NOMO-1 treated with dmso at 0.1 percent for 144 hours (cell line): ENCODE results near the gene SPINK4.

Source experiments
- DNase-seq: peaks from one replicate; lab custom pipeline; 2025; ENCODE audit not compliant: unreplicated experiment; lab: John Stamatoyannopoulos, UW

The SPINK4 gene

DNA sequence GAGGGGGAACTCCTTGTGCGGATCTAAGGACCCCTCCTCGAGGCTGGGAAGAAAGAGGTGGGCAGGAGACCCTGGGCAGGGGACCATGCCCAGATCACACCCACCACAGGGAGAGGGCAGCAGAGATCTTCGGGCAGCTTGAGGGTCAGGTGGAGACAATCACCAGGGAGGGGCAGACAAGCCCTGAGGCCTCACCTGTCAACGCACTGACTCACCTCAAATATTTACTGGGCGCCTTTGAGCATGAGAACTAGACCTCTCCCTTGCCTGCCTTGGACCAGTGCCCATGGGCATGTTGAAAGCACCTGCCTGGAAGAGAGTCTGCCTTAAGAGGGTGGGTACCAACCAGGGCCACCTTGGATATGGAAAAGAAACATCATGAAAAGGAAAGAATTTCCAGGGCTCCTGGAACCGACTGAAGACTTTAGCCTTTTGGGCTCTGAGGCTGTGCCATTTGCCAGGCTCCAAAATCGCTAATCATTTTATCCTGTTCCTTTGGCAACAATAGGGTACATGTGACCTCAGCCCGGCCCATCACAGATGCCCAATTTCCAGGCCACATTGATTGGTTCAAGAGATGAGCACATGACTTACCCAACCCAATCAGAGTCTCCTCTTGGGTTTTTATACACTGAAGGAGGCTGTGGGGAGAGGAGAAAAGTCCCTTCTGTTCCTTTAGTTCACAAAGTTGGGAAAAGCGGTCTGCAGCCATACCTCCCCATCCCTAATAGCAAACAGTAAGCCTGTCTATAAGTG, 10.4 kb upstream of the SPINK4 start:
- DNase-seq: no peak

GRCh38 chr9:33230756-33231622, 9.0 kb upstream of the SPINK4 start:
- DNase-seq: no peak

GRCh38 chr9:33231623-33231942, 8.4 kb upstream of the SPINK4 start:
- DNase-seq: no peak

GRCh38 chr9:33232815-33233214, 7.2 kb upstream of the SPINK4 start:
- DNase-seq: no peak

GRCh38 chr9:33233626-33234342, 6.2 kb upstream of the SPINK4 start:
- DNase-seq: no peak

GRCh38 chr9:33234511-33235467, 5.2 kb upstream of the SPINK4 start:
- no peak for DNase-seq

- DNase-seq: no peak
Observed at GRCh38 chr9:33236571-33236970, 3.4 kb upstream of the SPINK4 start.

GRCh38 chr9:33241298-33241697, 1.3 kb downstream of the SPINK4 start:
- no peak for DNase-seq

- no peak for DNase-seq
Observed at GRCh38 chr9:33242609-33243134, 2.7 kb downstream of the SPINK4 start.

- DNase-seq: no peak
Observed at GRCh38 chr9:33244137-33244784, 4.3 kb downstream of the SPINK4 start.

DNA sequence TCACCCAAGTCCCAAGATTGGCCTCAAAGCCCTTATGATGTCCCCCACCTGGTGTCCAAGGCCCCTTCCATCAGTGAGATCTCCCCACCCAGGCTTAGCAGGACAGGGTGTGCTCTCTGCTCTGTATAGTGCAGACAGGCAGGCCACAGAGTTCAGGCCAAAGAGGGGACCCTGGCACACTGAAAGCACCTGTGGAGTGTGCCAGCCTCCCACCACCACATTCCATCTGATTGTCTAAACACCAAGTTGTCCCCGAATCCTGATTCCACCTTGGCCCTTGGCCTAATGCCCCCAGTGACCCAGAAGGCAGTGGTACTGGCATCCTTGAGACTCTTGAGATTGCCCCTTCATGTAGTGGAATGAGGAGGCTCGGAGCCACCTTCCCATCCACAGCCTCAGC, 5.4 kb downstream of the SPINK4 start:
- no peak for DNase-seq

DNA sequence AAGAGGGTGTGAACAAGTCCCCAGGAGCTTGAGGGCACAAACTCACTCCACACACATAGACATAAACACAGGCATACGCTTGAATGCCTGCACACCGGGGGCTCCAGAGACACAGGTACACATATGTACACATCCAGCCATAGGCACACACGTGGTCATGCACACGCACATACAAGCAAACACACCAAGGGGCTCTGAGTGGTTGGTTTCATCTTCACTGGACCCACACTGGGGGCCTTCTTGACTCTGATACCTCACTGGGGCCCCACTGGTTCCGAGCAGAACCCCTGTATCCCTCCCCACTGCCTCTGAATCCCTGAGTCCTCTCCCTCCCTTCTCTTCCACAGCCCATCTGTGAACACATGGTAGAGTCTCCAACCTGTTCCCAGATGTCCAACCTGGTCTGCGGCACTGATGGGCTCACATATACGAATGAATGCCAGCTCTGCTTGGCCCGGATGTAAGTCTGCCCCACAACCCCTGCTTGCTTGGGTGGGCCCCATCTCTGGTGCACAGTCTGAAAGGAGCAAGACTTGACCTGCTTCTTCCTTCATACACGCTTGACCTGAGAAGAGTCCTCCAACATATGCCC, 6.4 kb downstream of the SPINK4 start:
- no peak for DNase-seq

GRCh38 chr9:33248606-33249005, 8.6 kb downstream of the SPINK4 start:
- no peak for DNase-seq

- no peak for DNase-seq
Observed at GRCh38 chr9:33249087-33249658, 9.2 kb downstream of the SPINK4 start.

GRCh38 chr9:33249983-33250382, 10.0 kb downstream of the SPINK4 start:
- no peak for DNase-seq

DNA sequence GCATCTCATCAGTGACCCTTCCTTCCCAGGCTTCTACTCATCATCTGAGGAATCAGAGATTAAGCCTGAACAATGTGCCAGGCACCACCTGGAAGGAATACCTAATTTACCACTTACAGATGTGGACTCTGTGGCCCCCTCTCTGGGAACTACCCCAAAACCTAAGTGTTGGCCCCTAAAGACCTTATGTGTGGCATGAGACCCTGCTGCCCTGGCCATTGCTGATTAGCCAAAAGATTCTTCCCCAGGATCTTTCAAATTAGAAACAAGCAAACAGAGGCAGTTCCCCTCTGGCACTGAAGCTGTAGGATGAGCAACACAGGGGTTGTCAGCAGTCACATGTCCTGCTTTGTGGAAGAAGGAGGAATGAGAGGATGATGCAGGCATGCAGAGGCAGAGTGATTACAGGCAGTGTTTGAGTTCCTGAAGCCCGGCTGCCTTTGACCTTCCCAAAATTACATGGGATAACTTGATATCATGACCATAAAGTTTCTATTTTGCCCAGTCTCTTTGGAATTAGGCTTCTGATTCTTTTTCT, 10.6 kb downstream of the SPINK4 start:
- DNase-seq: no peak

GRCh38 chr9:33254211-33254610, 14.2 kb downstream of the SPINK4 start:
- no peak for DNase-seq

DNA sequence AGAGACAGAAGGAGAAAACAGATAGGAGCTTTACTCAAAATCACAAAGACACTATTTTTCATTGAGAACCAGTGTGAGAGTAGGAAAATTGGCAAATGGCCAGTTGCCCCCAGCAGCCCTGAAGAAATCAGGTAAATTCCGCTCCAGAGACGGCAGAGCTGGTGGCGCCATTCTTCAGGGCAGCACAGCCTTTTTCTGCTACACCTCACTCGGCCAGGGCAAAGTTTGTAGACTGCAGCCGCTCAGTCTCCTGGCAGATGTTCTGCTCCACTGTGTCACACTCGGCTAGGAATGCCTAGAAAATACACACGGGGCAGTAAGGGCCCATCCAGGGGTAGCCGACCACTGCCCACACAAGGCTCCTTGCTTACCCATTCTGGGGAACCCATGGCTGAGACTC, 15.0 kb downstream of the SPINK4 start:
- DNase-seq: no peak

- no peak for DNase-seq
Observed at GRCh38 chr9:33255471-33255870, 15.5 kb downstream of the SPINK4 start.
